ENCODE results near the gene MTNR1A. TPM values are rescaled to one million over a fixed set of nuclear protein-coding genes. Genes with fewer than 3 reads are reported as not detected.
A peak's percentile ranks its signal among the peaks of the same experiment; 100 is the strongest.

Gene MTNR1A
- total RNA-seq, 2 experiments from 2014 or later, result not detected

DNA sequence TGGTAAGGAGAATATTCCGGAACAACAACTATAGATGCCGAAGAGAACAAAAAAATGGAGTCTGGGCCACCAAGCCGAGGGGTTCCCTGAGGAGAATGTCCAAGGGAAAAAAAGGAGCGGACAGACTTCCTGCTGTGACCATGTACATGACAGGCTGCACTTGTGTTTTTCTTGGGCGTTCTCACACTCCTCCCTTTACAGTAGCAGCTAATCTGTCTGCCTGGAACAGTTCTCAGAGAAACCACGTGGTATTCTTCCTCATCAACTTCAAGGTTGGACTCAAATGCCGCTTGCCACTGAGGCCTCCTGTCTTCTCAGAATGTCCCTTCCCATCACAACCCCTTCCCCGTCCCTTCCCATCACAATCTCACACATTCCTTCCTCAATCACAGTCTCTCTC is 30.8 kb upstream of the MTNR1A start:
- DNase-seq, result no peak
- Mint-ChIP-seq H3K27ac (peak overlapping the region; percentile 2), H3K36me3 (no peaks in the 10 kb centered on the region), H3K9me3 (no peaks in the 10 kb centered on the region), H3K4me1 (no peaks in the 10 kb centered on the region), H3K27me3 (peaks cover 5% of the 10 kb centered on the region), H3K4me3 (no peak overlapping the region)
- ATAC-seq (ENCODE audit: low read depth), result no peak
- POLR2A ChIA-PET, result no interaction called here

DNA sequence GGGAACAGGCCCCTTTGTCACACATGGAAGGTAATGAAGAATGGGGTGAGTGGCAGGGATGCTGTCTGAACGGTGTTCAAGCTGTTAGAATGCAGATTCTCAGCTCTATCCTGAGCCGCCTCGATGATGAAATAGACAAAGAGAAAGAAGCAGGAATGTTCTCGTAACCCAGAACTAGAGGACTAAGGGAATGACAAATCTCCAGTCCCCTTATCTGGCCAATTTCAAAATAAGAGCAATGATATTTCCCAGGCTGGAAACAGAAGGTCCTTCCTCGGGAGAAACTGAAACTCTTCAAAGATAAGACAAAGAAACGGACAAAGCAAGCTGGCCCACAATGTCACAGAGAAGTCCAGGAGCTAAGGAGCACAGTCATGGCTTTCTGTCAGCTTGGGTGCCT is 29.5 kb upstream of the MTNR1A start:
- POLR2A ChIA-PET, result no interaction called here
- Mint-ChIP-seq H3K27me3 (peaks cover 5% of the 10 kb centered on the region), H3K4me3 (no peak overlapping the region), H3K4me1 (no peaks in the 10 kb centered on the region), H3K9me3 (no peaks in the 10 kb centered on the region), H3K36me3 (no peaks in the 10 kb centered on the region), H3K27ac (no peak overlapping the region)
- no peak for ATAC-seq (ENCODE audit: low read depth)
- no peak for DNase-seq

- POLR2A ChIA-PET, result no interaction called here
- no peak overlapping the region for H3K27ac Mint-ChIP-seq
- H3K4me3 Mint-ChIP-seq, result no peak overlapping the region
- peaks cover 3% of the 10 kb centered on the region for H3K27me3 Mint-ChIP-seq
- no peak for DNase-seq
- H3K36me3 Mint-ChIP-seq, result no peaks in the 10 kb centered on the region
- H3K4me1 Mint-ChIP-seq, result no peaks in the 10 kb centered on the region
- no peak for ATAC-seq (ENCODE audit: low read depth)
- H3K9me3 Mint-ChIP-seq, result no peaks in the 10 kb centered on the region
These were observed 26.1 kb upstream of the MTNR1A start for GRCh38 chr4:186581421-186581820.

DNA sequence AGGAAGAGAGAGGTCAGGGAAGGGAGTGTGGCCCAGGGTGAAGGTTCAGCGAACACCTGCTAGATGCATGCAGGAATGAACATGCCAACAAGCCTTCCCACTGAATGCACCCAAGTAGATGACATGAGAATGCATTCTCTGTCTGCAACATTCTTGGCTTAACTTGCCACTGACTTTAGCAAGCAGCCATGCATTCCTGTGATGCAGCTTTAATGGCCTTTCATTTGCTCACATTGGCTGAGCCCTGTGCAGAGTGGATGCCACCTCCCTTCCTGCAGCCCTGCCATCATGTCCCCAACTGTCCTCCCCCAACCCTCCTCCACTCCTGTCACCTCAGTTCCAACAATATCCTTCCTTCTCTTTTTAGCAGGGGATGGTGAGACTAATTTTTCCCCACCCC is 25.3 kb upstream of the MTNR1A start:
- Mint-ChIP-seq H3K4me3 (no peak overlapping the region), H3K9me3 (peaks cover 1% of the 10 kb centered on the region), H3K4me1 (no peaks in the 10 kb centered on the region), H3K27ac (no peak overlapping the region), H3K36me3 (no peaks in the 10 kb centered on the region), H3K27me3 (peaks cover 3% of the 10 kb centered on the region)
- no peak for ATAC-seq (ENCODE audit: low read depth)
- DNase-seq, result no peak
- POLR2A ChIA-PET, result no interaction called here

GRCh38 chr4:186570193-186570996 is 15.0 kb upstream of the MTNR1A start:
- Mint-ChIP-seq H3K9me3 (no peaks in the 10 kb centered on the region), H3K36me3 (no peaks in the 10 kb centered on the region), H3K27me3 (no peaks in the 10 kb centered on the region), H3K4me1 (no peaks in the 10 kb centered on the region), H3K4me3 (no peak overlapping the region), H3K27ac (no peak overlapping the region)
- DNase-seq (no peak), ATAC-seq (ENCODE audit: low read depth) (no peak)
- POLR2A ChIA-PET, result no interaction called here

DNA sequence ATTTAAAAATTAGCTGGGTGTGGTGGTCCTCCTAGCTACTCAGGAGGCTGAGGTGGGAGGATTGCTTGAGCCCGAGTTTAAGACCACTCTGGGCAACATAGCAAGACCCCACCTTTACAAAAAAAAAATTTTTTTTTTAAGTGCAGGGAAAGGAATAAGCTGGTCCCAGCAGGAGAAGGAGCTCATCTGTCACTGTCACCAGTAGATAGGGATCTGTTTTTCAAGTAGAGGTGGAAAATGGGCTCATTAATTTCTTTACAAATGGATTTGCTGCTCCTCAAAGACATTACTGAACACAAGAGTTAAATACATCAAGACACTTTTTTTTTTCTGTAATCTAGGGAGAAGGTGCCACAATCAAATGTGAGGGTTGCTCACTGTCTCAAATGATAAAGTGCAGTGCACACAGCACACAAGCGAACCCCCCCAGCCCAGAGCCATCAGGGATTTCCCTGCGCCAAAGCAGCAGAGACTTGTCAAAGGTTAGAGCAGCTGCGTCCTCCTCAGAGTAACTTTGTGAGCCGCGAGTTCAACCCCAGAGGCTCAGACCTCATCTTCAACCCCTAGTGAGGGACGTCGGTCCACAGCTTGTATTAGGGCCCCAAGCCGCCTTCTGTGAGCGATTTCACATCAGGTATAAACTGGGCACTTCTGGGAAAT is 14.3 kb upstream of the MTNR1A start:
- Mint-ChIP-seq H3K27me3 (no peaks in the 10 kb centered on the region), H3K36me3 (no peaks in the 10 kb centered on the region), H3K4me1 (no peaks in the 10 kb centered on the region), H3K9me3 (no peaks in the 10 kb centered on the region), H3K4me3 (no peak overlapping the region), H3K27ac (no peak overlapping the region)
- no peak for DNase-seq
- ATAC-seq (ENCODE audit: low read depth), result no peak
- POLR2A ChIA-PET, result no interaction called here

GRCh38 chr4:186566068-186566467 is 10.7 kb upstream of the MTNR1A start:
- Mint-ChIP-seq H3K4me3 (no peak overlapping the region), H3K27me3 (no peaks in the 10 kb centered on the region)
- no peak for ATAC-seq (ENCODE audit: low read depth)

GRCh38 chr4:186563761-186564160 is 8.4 kb upstream of the MTNR1A start:
- DNase-seq (no peak), ATAC-seq (ENCODE audit: low read depth) (no peak)
- H3K36me3 Mint-ChIP-seq, result no peaks in the 10 kb centered on the region
- no peaks in the 10 kb centered on the region for H3K9me3 Mint-ChIP-seq
- no peak overlapping the region for H3K4me3 Mint-ChIP-seq
- H3K27me3 Mint-ChIP-seq, result no peaks in the 10 kb centered on the region
- H3K27ac Mint-ChIP-seq, result no peak overlapping the region
- POLR2A ChIA-PET, result no interaction called here
- H3K4me1 Mint-ChIP-seq, result no peaks in the 10 kb centered on the region

More at GRCh38 chr4:186566068-186566467, 10.7 kb upstream of the MTNR1A start:
- H3K27ac Mint-ChIP-seq, result no peak overlapping the region
- H3K9me3 Mint-ChIP-seq, result no peaks in the 10 kb centered on the region
- no peak for DNase-seq
- POLR2A ChIA-PET, result no interaction called here
- H3K4me1 Mint-ChIP-seq, result no peaks in the 10 kb centered on the region
- no peaks in the 10 kb centered on the region for H3K36me3 Mint-ChIP-seq

DNA sequence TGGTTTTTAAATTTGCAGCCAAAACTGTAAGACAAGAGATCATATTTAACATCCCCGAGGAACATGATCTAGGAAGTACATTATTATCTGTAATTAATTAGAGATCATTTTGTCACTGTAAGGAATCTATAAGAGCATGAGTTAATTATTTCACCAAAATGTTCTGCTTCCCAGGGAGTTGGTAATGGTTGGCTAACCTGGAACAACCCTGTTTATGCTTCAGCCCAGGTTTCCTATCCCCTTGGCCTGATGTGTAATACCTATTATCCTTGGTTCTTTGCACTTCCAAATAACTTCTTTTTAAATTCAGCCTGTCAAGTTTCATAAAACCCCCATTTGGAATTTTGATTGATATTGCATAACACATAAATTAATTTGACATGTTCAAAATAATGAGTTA is 6.4 kb upstream of the MTNR1A start:
- H3K4me3 Mint-ChIP-seq, result no peak overlapping the region
- POLR2A ChIA-PET, result no interaction called here
- H3K4me1 Mint-ChIP-seq, result no peaks in the 10 kb centered on the region
- DNase-seq (no peak), ATAC-seq (ENCODE audit: low read depth) (no peak)
- no peaks in the 10 kb centered on the region for H3K36me3 Mint-ChIP-seq
- no peaks in the 10 kb centered on the region for H3K27me3 Mint-ChIP-seq
- no peaks in the 10 kb centered on the region for H3K9me3 Mint-ChIP-seq
- no peak overlapping the region for H3K27ac Mint-ChIP-seq

DNA sequence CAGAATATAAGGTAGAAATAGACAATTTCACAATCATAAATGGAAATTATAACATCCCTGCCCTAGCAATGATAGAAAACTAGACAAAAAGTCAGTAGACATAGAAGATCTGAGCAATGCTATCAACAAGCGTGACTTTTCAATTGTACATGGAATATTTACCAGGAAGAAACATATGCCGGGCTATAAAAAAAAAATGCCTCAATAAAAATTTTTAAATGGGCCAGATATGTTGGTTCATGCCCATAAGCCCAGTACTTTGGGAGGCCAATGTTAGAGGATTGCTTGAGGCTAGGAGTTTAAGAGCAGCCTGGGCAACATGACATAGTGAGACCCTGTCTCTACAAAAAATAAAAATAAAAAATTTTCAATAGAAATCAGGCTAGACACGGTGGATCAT is 5.3 kb upstream of the MTNR1A start:
- DNase-seq (no peak), ATAC-seq (ENCODE audit: low read depth) (no peak)
- Mint-ChIP-seq H3K9me3 (no peaks in the 10 kb centered on the region), H3K27ac (no peak overlapping the region), H3K4me1 (no peaks in the 10 kb centered on the region), H3K4me3 (no peak overlapping the region), H3K27me3 (peaks cover 6% of the 10 kb centered on the region), H3K36me3 (no peaks in the 10 kb centered on the region)
- POLR2A ChIA-PET, result no interaction called here

DNA sequence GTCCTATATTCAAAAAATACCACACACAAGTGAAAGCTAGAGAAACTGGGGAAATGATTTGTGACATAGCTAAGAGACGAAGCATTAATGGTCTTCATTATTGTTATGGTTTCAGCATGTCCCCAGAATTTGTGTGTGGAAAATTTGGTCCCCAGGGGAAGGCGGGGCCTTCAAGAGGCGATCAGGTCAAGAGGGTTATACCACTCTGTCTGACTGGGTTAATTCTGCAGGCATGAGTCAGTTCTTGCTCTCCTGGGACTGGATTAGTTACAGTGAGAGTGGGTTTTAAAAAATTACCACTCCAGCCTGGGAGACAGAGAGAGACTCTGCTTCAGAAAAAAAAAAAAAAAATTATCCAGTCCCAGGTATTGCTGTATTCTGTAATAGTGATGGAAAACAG is 2.1 kb upstream of the MTNR1A start:
- POLR2A ChIA-PET, result no interaction called here
- H3K27ac Mint-ChIP-seq, result no peak overlapping the region
- no peaks in the 10 kb centered on the region for H3K36me3 Mint-ChIP-seq

GRCh38 chr4:186557061-186557460 is 1.7 kb upstream of the MTNR1A start:
- Mint-ChIP-seq H3K36me3 (no peaks in the 10 kb centered on the region), H3K9me3 (no peaks in the 10 kb centered on the region), H3K4me1 (no peaks in the 10 kb centered on the region), H3K27me3 (peaks cover 16% of the 10 kb centered on the region), H3K4me3 (no peak overlapping the region), H3K27ac (no peak overlapping the region)
- ATAC-seq (ENCODE audit: low read depth), result no peak
- POLR2A ChIA-PET, result no interaction called here
- no peak for DNase-seq

More for the DNA sequence above, 2.1 kb upstream of the MTNR1A start:
- Mint-ChIP-seq H3K4me3 (no peak overlapping the region), H3K4me1 (no peaks in the 10 kb centered on the region), H3K27me3 (peaks cover 16% of the 10 kb centered on the region), H3K9me3 (no peaks in the 10 kb centered on the region)
- no peak for DNase-seq
- no peak for ATAC-seq (ENCODE audit: low read depth)

DNA sequence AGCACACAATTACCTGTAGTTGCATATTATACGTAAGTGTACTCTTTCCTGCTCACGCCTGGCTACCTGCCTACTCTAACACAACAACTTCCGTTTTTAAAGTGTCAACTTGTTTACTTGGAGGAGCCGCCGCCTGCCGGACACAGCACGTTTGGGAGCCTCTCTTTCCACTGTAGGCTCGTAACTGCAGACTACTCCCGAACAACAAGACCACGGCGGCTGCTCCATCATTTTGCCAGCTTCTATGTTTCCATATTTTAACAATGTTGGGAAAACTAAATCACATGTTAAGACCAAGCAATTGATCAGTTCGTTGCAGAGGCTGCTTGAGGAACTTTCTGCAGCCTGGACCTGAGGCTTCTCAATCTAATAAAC is 841 bp downstream of the MTNR1A start:
- POLR2A ChIA-PET, result no interaction called here
- Mint-ChIP-seq H3K27me3 (peaks cover 16% of the 10 kb centered on the region), H3K27ac (no peak overlapping the region), H3K4me3 (no peak overlapping the region), H3K36me3 (no peaks in the 10 kb centered on the region), H3K4me1 (no peaks in the 10 kb centered on the region), H3K9me3 (no peaks in the 10 kb centered on the region)
- ATAC-seq (ENCODE audit: low read depth) (no peak), DNase-seq (no peak)

DNA sequence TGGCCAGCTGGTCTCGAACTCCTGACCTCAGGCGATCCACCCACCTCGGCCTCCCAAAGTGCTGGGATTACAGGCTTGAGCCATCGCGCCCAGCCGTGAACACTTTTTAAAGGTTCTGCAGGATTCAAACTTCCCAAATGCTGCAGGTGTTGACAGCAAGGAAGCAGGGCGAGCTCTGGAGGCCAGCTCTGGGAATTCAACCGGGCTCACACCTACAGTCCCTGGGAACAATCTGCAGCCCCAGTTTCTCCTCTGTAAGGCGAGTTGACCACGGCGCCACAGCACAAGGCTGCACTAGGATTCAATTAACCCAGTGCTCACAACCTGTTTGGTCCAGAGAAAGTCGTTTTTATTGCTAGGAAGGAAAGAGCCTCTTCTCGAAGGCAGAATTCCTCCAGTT is 1.6 kb downstream of the MTNR1A start:
- H3K36me3 Mint-ChIP-seq, result no peaks in the 10 kb centered on the region
- no peak overlapping the region for H3K27ac Mint-ChIP-seq
- ATAC-seq (ENCODE audit: low read depth) (no peak), DNase-seq (no peak)
- POLR2A ChIA-PET, result no interaction called here
- H3K27me3 Mint-ChIP-seq, result peaks cover 16% of the 10 kb centered on the region
- H3K4me3 Mint-ChIP-seq, result no peak overlapping the region
- H3K4me1 Mint-ChIP-seq, result no peaks in the 10 kb centered on the region
- H3K9me3 Mint-ChIP-seq, result no peaks in the 10 kb centered on the region

Data from activated naive CD8-positive, alpha-beta T cell treated with anti-CD3 and anti-CD28 coated beads, Interleukin-2, amount 10 ng/mL, durations not matched to agents 7 days and 5 days (primary cell).